HG03108 (cell line): Measurements from ENCODE around the gene PLCB3.

ENCODE experiments used
- ATAC-seq: cut with Tn5 transposase; IDR thresholded peaks from one replicate; pipeline ENCODE4 v1.9.1; 2021; ENCODE audit warnings: moderate library complexity; ENCODE audit not compliant: unreplicated experiment

The PLCB3 gene

GRCh38 chr11:64285885-64286800 lies 34.8 kb downstream of the PLCB3 start:
- ATAC-seq: peak; percentile 1

- no peak for ATAC-seq
Observed at GRCh38 chr11:64286801-64287159, 35.5 kb downstream of the PLCB3 start.

- no peak for ATAC-seq
Observed at GRCh38 chr11:64287676-64288352, 36.5 kb downstream of the PLCB3 start.

GRCh38 chr11:64288353-64288750 lies 37.0 kb downstream of the PLCB3 start:
- no peak for ATAC-seq

GRCh38 chr11:64289002-64289564 lies 37.8 kb downstream of the PLCB3 start:
- no peak for ATAC-seq

- ATAC-seq: no peak
Observed at GRCh38 chr11:64290352-64291261, 39.3 kb downstream of the PLCB3 start.

GRCh38 chr11:64291262-64291751 lies 40.0 kb downstream of the PLCB3 start, which contains the start of gene KCNK4:
TSS of gene KCNK4 (plus strand) at chr11:64291302. CDS start at chr11:64293019, 1,717 bp downstream.
- no peak for ATAC-seq

GRCh38 chr11:64291752-64292459 lies 40.6 kb downstream of the PLCB3 start:
- ATAC-seq: no peak

- no peak for ATAC-seq
Observed at GRCh38 chr11:64292460-64293254, 41.3 kb downstream of the PLCB3 start.

GRCh38 chr11:64294774-64295173 lies 43.4 kb downstream of the PLCB3 start:
- no peak for ATAC-seq

- ATAC-seq: no peak
Observed at GRCh38 chr11:64295760-64296159, 44.4 kb downstream of the PLCB3 start.

- no peak for ATAC-seq
Observed at GRCh38 chr11:64296236-64296635, 44.9 kb downstream of the PLCB3 start.

- ATAC-seq: no peak
Observed at GRCh38 chr11:64296830-64297698, 45.7 kb downstream of the PLCB3 start.

GRCh38 chr11:64297699-64298358 lies 46.5 kb downstream of the PLCB3 start:
- no peak for ATAC-seq

GRCh38 chr11:64298966-64299846 lies 47.9 kb downstream of the PLCB3 start:
- no peak for ATAC-seq

- no peak for ATAC-seq
Observed at GRCh38 chr11:64299847-64300648, 48.7 kb downstream of the PLCB3 start, which contains the start of gene CATSPERZ. TSS of gene CATSPERZ (plus strand) at chr11:64300358. CDS start at chr11:64300411, 53 bp downstream.
